BE2C (cell line): Measurements from ENCODE around the gene GPC6.

Source experiments
- DNase-seq: peaks from one replicate; pipeline ENCODE4 v3.0.0-alpha.2; 2020
- H3K27me3 ChIP-seq: fragments of 250-450 bp; sonication (Bioruptor Pico); 2 replicates; pipeline ENCODE4 v1.5.1; 2020; ENCODE audit warnings: mild to moderate bottlenecking
- H3K36me3 ChIP-seq: fragments of 250-450 bp; sonication (Bioruptor Pico); 2 replicates; pipeline ENCODE4 v1.5.1; 2020; ENCODE audit warnings: mild to moderate bottlenecking
- H3K4me1 ChIP-seq: fragments of 250-450 bp; sonication (Bioruptor Pico); 2 replicates; pipeline ENCODE4 v1.5.1; 2020
- H3K4me3 ChIP-seq: 2 replicates; pipeline ENCODE4 v1.5.1; 2011; ENCODE audit warnings: low read depth, low read length
- H3K9me3 ChIP-seq: fragments of 250-450 bp; sonication (Bioruptor Pico); 2 replicates; pipeline ENCODE4 v1.5.1; 2020
- CTCF ChIP-seq: IDR thresholded peaks from 2 replicates; pipeline ENCODE4 v1.5.1; 2012; ENCODE audit warnings: mild to moderate bottlenecking, low read depth, low read length

GPC6 gene

GRCh38 chr13:94352057-94352456 is 1125.5 kb downstream of the GPC6 start:
- H3K36me3 ChIP-seq: no peaks in the 10 kb centered on the region
- H3K9me3 ChIP-seq: no peaks in the 10 kb centered on the region
- H3K27me3 ChIP-seq: no peaks in the 10 kb centered on the region
- no peak for TF ChIP-seq CTCF
- no peak overlapping the region for H3K4me3 ChIP-seq
- DNase-seq: no peak
- H3K4me1 ChIP-seq: no peaks in the 10 kb centered on the region

- Histone ChIP-seq H3K36me3 (no peaks in the 10 kb centered on the region), H3K4me3 (no peak overlapping the region), H3K4me1 (no peaks in the 10 kb centered on the region), H3K27me3 (no peaks in the 10 kb centered on the region), H3K9me3 (no peaks in the 10 kb centered on the region)
- no peak for DNase-seq
- no peak for TF ChIP-seq CTCF
These were observed 1126.6 kb downstream of the GPC6 start for GRCh38 chr13:94353167-94353710.

- Histone ChIP-seq H3K4me1 (no peaks in the 10 kb centered on the region), H3K36me3 (no peaks in the 10 kb centered on the region), H3K4me3 (no peak overlapping the region), H3K9me3 (no peaks in the 10 kb centered on the region), H3K27me3 (no peaks in the 10 kb centered on the region)
- no peak for DNase-seq
- TF ChIP-seq CTCF: no peak
These were observed 1133.3 kb downstream of the GPC6 start for GRCh38 chr13:94359875-94360274.

GRCh38 chr13:94362411-94362909 is 1135.9 kb downstream of the GPC6 start:
- Histone ChIP-seq H3K27me3 (no peaks in the 10 kb centered on the region), H3K4me1 (no peaks in the 10 kb centered on the region), H3K36me3 (no peaks in the 10 kb centered on the region), H3K4me3 (no peak overlapping the region), H3K9me3 (no peaks in the 10 kb centered on the region)
- TF ChIP-seq CTCF: peak; percentile 84
- peak; percentile 53 for DNase-seq

GRCh38 chr13:94366677-94367076 is 1140.1 kb downstream of the GPC6 start:
- Histone ChIP-seq H3K9me3 (no peaks in the 10 kb centered on the region), H3K4me3 (no peak overlapping the region), H3K27me3 (no peaks in the 10 kb centered on the region), H3K36me3 (no peaks in the 10 kb centered on the region), H3K4me1 (no peaks in the 10 kb centered on the region)
- TF ChIP-seq CTCF: no peak
- DNase-seq: no peak

GRCh38 chr13:94369972-94370436 is 1143.4 kb downstream of the GPC6 start:
- DNase-seq: no peak
- Histone ChIP-seq H3K4me1 (no peaks in the 10 kb centered on the region), H3K27me3 (no peaks in the 10 kb centered on the region), H3K9me3 (no peaks in the 10 kb centered on the region), H3K4me3 (no peak overlapping the region), H3K36me3 (no peaks in the 10 kb centered on the region)
- no peak for TF ChIP-seq CTCF
